ENCODE data around the gene CLEC18B.
"Not testable (repeated sequence)": the region's sequence is repeated elsewhere in the genome, so short reads cannot be mapped to it uniquely, and the experiment has no call there.

The CLEC18B gene

DNA sequence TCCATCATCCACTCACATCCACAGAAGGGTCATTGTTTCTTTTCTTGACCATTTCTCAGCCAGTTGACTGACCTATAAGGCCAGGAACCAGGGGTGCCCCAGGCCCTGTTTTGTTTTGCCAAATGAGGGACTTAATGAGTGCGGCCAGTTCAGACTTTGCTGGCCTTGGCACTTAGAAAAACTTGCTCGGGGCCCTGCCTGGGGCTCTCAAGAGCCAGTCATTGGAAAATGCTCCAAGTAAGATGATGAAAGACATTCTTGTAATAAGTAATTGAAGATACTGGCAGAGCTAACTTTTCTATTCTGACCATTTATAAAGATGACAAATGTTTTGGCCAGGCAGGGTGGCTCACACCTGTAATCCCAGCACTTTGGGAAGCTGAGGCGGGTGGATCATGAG lies 29.0 kb upstream of the CLEC18B start:
- Histone ChIP-seq H3K9me3 (no peaks in the 10 kb centered on the region), H3K27ac (peak overlapping the region; percentile 52 to 56), H3K36me3 (peaks cover 34 to 75% (median 35%) of the 10 kb centered on the region in 3 donors), H3K4me3 (no peak overlapping the region), H3K4me1 (peaks cover 0 to 18% (median 3%) of the 10 kb centered on the region in 4 donors), H3K27me3 (no peaks in the 10 kb centered on the region)
- TF ChIP-seq, protein P1, sequence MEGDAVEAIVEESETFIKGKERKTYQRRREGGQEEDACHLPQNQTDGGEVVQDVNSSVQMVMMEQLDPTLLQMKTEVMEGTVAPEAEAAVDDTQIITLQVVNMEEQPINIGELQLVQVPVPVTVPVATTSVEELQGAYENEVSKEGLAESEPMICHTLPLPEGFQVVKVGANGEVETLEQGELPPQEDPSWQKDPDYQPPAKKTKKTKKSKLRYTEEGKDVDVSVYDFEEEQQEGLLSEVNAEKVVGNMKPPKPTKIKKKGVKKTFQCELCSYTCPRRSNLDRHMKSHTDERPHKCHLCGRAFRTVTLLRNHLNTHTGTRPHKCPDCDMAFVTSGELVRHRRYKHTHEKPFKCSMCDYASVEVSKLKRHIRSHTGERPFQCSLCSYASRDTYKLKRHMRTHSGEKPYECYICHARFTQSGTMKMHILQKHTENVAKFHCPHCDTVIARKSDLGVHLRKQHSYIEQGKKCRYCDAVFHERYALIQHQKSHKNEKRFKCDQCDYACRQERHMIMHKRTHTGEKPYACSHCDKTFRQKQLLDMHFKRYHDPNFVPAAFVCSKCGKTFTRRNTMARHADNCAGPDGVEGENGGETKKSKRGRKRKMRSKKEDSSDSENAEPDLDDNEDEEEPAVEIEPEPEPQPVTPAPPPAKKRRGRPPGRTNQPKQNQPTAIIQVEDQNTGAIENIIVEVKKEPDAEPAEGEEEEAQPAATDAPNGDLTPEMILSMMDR (IDR thresholded peaks at IDR 0.05): no peak
- intact Hi-C loops (cut with DNase I; ENCODE audit: low total_unique reads): no loop called here
- DNase-seq: no peak

DNA sequence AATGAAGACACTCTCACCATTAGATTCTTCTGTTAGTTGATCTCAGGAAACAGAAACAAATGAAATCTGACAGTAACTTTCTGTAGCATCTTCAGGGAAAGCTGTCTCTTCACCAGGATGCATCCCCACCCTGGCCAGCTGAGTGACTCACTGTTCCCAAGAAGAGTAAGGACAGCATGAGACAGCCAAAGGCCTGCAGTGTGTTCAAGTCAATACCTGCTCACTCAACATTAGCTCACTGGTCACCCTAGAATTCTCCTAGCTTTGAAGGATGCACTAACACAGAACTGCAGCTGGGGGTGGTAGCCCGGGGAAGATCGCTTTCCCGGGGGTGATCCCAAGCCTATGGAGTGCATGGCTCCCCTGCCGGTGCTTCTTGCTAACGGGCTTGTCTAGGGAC lies 28.2 kb upstream of the CLEC18B start:
- peaks cover 0 to 18% (median 3%) of the 10 kb centered on the region in 4 donors for H3K4me1 ChIP-seq
- peak overlapping the region; percentile 52 to 56 for H3K27ac ChIP-seq
- no peaks in the 10 kb centered on the region for H3K9me3 ChIP-seq
- H3K27me3 ChIP-seq: no peaks in the 10 kb centered on the region
- H3K36me3 ChIP-seq: peaks cover 28 to 68% (median 32%) of the 10 kb centered on the region in 3 donors
- intact Hi-C loops (cut with DNase I; ENCODE audit: low total_unique reads): no loop called here
- TF ChIP-seq, protein P1 (IDR thresholded peaks at IDR 0.05): no peak
- H3K4me3 ChIP-seq: no peak overlapping the region
- DNase-seq: peak in 1 of 2 donors; percentile 74

DNA sequence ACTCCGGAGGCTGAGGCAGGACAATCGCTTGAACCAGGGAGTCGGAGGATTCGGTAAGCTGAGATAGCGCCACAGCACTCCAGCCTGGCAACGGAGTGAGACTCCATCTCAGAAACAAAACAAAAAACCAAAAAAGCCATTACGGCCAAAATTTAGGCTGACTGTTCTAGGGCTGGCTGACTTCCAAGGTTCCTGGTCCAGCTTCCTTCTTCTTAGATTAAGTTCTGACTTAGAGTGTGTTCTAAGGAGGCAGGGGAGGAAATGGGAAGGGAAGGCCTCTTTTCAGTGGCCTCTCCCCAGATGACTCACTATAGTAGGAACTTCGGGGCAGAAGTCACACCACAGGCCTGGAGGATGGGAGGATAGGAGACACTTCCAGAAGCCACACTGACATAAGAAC lies 27.7 kb upstream of the CLEC18B start:
- H3K9me3 ChIP-seq: no peaks in the 10 kb centered on the region
- DNase-seq: peak; percentile 84 to 86
- no peak overlapping the region for H3K4me3 ChIP-seq
- H3K27ac ChIP-seq: peak overlapping the region; percentile 52 to 56
- TF ChIP-seq, protein P1 (IDR thresholded peaks at IDR 0.05): no peak
- peaks cover 0 to 18% (median 3%) of the 10 kb centered on the region in 4 donors for H3K4me1 ChIP-seq
- H3K36me3 ChIP-seq: peaks cover 28 to 64% (median 32%) of the 10 kb centered on the region in 3 donors
- intact Hi-C loops (cut with DNase I; ENCODE audit: low total_unique reads): no loop called here
- H3K27me3 ChIP-seq: no peaks in the 10 kb centered on the region

DNA sequence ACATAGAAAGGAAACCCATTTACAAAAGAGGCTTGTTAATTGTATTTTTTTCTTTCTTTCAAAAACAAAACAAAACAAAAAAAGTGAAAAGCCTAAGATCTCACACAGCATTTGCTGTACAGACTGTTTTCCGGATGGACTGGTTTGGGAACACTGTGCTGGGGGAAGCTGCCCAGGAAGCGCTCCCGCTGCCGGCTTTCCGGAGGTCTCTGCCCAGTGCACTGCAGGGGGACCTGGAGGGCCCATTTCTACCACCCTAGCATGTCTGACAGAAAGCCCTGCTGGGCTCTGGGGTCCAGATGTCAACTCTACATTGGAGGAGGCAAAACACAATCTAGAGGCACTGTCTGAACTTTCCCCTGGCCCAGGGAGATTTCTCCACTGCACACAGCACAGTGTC lies 26.3 kb upstream of the CLEC18B start:
- Histone ChIP-seq H3K4me1 (peaks cover 0 to 18% (median 3%) of the 10 kb centered on the region in 4 donors), H3K27me3 (no peaks in the 10 kb centered on the region), H3K36me3 (peaks cover 18 to 49% (median 21%) of the 10 kb centered on the region in 3 donors), H3K9me3 (no peaks in the 10 kb centered on the region), H3K4me3 (no peak overlapping the region), H3K27ac (peak overlapping the region; percentile 52 to 56)
- no peak for DNase-seq
- intact Hi-C loops (cut with DNase I; ENCODE audit: low total_unique reads): no loop called here
- TF ChIP-seq, protein P1 (IDR thresholded peaks at IDR 0.05): no peak

DNA sequence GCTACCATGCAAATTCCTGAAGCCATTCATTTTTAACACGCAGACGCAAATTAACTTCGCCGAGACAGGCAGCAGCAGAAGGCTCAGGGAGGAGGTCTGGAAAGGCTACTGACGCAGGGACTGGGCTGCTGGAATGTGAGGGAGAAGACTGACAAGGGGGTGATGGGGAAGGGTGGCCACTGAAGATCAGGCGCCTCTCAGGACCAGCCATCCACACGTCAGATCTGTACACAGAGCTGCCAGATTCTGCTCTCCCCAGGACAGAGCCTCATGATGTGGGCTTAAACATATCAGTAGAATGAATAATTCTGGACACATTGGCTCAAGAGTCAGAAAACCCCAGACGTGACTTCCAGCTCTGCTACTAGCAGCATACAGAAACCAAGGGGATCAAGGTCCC lies 25.6 kb upstream of the CLEC18B start:
- peaks cover 11 to 42% (median 14%) of the 10 kb centered on the region in 3 donors for H3K36me3 ChIP-seq
- H3K27ac ChIP-seq: no peak overlapping the region
- no peaks in the 10 kb centered on the region for H3K27me3 ChIP-seq
- H3K4me1 ChIP-seq: peaks cover 0 to 18% (median 3%) of the 10 kb centered on the region in 4 donors
- intact Hi-C loops (cut with DNase I; ENCODE audit: low total_unique reads): no loop called here
- no peak overlapping the region for H3K4me3 ChIP-seq
- no peaks in the 10 kb centered on the region for H3K9me3 ChIP-seq
- TF ChIP-seq, protein P1 (IDR thresholded peaks at IDR 0.05): no peak
- no peak for DNase-seq

DNA sequence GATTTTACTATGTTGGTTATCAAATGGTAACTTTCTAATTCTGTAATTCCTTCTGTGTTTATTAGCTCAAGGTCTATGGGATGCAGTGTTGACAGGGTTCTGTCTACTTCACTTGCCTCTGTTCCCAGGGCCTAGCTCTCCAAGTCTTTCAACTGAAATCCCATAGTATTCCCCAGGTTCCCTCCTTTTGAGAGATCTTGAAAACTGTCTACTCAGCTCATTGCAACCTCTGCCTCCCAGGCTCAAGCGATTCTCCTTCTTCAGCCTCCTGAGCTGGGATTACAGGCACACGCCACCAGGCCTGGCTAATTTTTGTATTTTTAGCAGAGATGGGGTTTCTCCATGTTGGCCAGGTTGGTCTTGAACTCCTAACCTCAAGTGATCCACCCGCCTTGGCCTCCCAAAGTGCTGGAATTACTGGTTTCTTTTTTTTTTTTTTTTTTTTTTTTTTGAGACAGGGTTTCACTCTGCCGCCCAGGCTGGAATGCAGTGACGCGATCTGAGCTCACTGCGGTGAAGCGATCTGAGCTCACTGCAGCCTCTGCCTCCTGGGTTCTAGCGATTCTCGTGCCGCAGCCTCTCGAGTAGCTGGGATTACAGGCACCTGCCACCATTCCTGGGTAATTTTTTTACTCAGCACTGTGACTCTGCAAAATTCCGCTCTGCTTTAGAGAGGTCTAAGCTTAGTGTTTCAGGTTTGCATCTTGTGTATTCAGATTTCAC lies 22.5 kb upstream of the CLEC18B start:
- H3K4me1 ChIP-seq; H3K27ac ChIP-seq; DNase-seq; intact Hi-C loops (cut with DNase I; ENCODE audit: low total_unique reads); H3K27me3 ChIP-seq; H3K4me3 ChIP-seq; H3K9me3 ChIP-seq: not testable (repeated sequence)
- H3K36me3 ChIP-seq: peaks cover 4 to 22% (median 7%) of the 10 kb centered on the region in 3 donors
